A549 (cell line): ENCODE measurements around the gene PMVK.

Source experiments
- CTCF ChIP-seq: fragments of >200 bp; sonication (Bioruptor Twin); formaldehyde crosslinking; IDR thresholded peaks from 3 replicates; pipeline ENCODE4 v1.5.1; 2016
- GATA3 ChIP-seq: IDR thresholded peaks from 2 replicates; pipeline ENCODE4 v1.6.1; 2012; ENCODE audit warnings: borderline replicate concordance
- HOXA7 ChIP-seq: fragments of 250-450 bp; sonication (Bioruptor Pico); IDR thresholded peaks from 2 replicates; pipeline ENCODE4 v1.5.0; 2020; ENCODE audit warnings: mild to moderate bottlenecking, moderate library complexity
- POLR2A ChIP-seq: IDR thresholded peaks from 2 replicates; pipeline ENCODE4 v1.6.1; 2012; ENCODE audit warnings: mild to moderate bottlenecking, low read length
- RAD21 ChIP-seq, 2 experiments: fragments of >200 bp in 1 of 2; sonication (Bioruptor Twin) in 1 of 2; formaldehyde crosslinking in 1 of 2; IDR thresholded peaks in 1 of 2; conservative IDR thresholded peaks in 1 of 2; 2 replicates in 1 of 2; 3 replicates in 1 of 2; pipeline ENCODE4 v1.6.1; 2012 to 2018; ENCODE audit warnings: inconsistent platforms in 1 of 2
- USF2 ChIP-seq: fragments of 450-650 bp; IDR thresholded peaks from 2 replicates; pipeline ENCODE4 v1.6.1; 2014; ENCODE audit warnings: antibody characterized with exemption
- ZFP36 ChIP-seq: fragments of 450-650 bp; IDR thresholded peaks from 2 replicates; pipeline ENCODE4 v1.6.1; 2014; ENCODE audit warnings: borderline replicate concordance; ENCODE audit not compliant: partially characterized antibody
- TF ChIP-seq, protein P1 (sequence below): fragments of 200-600 bp; sonication (generic); IDR thresholded peaks from 2 replicates; pipeline ENCODE4 v1.6.1; 2016; ENCODE audit warnings: antibody characterized with exemption, mild to moderate bottlenecking, moderate library complexity

DNA sequence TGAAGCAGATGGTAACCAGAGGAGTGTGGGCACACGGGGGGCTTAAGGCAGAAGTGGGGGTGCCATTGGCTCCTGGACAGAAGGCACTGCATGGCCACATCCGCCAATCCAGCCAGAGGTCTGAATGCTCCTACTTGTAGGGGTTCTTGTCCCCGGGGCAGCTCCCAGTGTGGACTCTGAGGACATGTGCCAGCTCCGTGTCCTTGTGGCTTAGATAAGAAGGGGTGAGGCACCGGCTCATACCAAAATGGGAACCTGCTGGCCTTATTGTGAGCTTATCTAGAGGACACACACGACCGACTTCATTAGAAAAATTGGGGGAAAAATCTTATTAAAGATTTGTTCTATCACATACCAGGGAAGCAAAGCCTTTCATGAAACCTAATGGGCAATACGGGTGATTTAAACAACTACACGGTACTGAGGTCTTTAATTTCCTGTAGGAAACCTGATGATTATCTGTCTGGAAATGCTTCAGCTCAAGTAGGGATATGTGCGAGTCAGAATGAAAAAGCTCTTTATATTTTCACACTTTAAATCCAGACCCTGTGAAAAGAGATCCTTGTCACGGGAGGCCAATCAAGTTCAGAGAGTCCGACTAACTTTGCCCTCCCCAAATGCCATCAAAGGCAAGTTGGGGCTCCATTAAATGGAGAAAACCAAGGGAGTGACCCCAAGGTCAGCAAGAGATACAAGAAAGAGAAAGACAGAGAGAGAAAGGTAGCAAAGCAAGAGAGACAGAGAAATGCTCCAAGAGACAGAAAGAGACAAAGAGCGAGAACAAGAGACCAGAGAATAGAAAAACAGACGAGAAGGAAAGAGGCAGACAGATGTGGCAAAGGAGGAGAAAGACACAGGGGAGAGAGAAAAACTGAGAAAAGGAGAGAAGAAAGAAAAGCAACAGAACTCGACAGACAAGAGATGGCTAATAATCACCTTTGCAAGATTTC, 52.3 kb downstream of the PMVK start:
- TF ChIP-seq ZFP36 (no peak), GATA3 (no peak), POLR2A (no peak), CTCF (no peak), RAD21 (conservative IDR thresholded peaks at IDR 0.05 in 1 of 2, IDR thresholded peaks at IDR 0.05 in 1 of 2) (no peak), USF2 (no peak), HOXA7 (CRISPR knock-in tag) (no peak)
- TF ChIP-seq, protein P1, sequence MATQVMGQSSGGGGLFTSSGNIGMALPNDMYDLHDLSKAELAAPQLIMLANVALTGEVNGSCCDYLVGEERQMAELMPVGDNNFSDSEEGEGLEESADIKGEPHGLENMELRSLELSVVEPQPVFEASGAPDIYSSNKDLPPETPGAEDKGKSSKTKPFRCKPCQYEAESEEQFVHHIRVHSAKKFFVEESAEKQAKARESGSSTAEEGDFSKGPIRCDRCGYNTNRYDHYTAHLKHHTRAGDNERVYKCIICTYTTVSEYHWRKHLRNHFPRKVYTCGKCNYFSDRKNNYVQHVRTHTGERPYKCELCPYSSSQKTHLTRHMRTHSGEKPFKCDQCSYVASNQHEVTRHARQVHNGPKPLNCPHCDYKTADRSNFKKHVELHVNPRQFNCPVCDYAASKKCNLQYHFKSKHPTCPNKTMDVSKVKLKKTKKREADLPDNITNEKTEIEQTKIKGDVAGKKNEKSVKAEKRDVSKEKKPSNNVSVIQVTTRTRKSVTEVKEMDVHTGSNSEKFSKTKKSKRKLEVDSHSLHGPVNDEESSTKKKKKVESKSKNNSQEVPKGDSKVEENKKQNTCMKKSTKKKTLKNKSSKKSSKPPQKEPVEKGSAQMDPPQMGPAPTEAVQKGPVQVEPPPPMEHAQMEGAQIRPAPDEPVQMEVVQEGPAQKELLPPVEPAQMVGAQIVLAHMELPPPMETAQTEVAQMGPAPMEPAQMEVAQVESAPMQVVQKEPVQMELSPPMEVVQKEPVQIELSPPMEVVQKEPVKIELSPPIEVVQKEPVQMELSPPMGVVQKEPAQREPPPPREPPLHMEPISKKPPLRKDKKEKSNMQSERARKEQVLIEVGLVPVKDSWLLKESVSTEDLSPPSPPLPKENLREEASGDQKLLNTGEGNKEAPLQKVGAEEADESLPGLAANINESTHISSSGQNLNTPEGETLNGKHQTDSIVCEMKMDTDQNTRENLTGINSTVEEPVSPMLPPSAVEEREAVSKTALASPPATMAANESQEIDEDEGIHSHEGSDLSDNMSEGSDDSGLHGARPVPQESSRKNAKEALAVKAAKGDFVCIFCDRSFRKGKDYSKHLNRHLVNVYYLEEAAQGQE, result no peak
